HG03045 (cell line): ENCODE results near the gene VWA3B.
"Not testable (repeated sequence)": the region's sequence is repeated elsewhere in the genome, so short reads cannot be mapped to it uniquely, and the experiment has no call there.

Experiments used
- ATAC-seq: cut with Tn5 transposase; IDR thresholded peaks from one replicate; pipeline ENCODE4 v1.9.1; 2021; ENCODE audit warnings: mild to moderate bottlenecking, moderate library complexity; ENCODE audit not compliant: unreplicated experiment

Gene VWA3B

DNA sequence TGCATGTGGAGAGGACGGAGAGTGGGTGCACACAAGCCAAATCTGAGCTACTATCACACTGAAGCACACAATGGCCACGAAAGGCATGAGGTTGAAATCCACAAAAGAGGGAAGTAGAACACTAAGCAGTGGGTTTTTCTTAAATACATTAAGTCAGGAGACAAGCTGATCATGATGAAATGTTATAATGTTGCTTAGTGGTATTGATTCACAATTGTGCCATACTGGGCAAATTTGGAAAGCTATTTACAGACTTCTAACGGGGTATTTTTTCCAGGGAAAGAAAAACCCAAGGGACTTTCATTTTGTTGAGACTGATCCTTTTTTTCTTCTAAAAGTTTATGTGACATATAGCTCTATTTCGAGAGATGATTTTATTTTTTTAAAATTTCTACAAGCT lies 158.5 kb downstream of the VWA3B start:
- no peak for ATAC-seq

DNA sequence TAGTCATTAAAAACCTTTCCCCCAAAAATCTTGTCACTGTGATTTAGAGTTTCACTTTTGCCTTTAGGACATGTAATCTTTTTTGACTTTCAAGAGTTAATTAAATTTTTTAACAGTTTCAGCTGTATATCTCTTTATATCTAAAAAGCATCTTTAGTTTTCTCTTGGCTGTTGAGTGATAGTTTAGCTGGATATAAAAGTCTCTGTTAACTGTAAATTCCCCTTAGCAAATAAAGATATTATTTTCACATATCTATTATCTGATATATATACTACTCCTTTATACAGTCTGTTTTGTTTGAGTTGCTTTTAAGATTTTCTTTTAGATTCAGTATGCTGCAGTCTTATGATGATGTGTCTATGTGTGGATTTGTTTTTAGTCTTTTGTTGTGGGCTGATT lies 160.4 kb downstream of the VWA3B start:
- no peak for ATAC-seq

DNA sequence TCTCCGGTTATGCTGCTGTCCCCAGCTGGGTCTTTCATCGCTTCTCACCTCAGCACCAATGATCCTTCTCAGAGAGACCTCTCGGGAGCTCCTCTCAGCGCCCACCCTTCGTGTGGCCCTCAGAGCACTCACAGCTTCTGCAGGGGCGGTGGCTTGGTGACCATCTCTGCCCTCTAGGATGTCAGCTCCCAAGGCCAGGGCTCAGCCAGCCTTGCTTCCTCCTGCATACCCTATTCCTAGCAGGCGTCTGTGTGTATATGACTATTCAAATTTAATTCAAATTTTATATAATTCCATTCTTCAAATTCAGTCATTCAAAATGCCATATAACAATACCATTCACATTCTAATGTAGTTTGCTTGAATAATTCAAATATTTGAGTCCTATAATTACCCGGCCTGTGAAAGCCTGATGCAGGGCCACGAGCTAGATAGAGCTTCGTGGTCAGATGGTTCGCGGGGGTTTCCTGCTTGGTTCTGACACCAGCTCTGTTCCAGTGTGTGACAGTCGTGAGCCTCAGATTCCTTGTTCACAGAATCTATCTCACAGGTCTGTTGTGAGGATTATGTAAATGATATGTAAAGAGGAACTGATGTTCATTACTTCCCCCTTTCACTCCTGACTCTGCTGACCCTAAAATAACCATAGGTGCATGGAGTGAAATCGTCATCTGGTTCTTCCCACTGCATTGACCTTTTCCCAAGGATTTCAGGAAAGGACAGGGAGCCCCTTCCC lies 165.2 kb downstream of the VWA3B start:
- no peak for ATAC-seq

DNA sequence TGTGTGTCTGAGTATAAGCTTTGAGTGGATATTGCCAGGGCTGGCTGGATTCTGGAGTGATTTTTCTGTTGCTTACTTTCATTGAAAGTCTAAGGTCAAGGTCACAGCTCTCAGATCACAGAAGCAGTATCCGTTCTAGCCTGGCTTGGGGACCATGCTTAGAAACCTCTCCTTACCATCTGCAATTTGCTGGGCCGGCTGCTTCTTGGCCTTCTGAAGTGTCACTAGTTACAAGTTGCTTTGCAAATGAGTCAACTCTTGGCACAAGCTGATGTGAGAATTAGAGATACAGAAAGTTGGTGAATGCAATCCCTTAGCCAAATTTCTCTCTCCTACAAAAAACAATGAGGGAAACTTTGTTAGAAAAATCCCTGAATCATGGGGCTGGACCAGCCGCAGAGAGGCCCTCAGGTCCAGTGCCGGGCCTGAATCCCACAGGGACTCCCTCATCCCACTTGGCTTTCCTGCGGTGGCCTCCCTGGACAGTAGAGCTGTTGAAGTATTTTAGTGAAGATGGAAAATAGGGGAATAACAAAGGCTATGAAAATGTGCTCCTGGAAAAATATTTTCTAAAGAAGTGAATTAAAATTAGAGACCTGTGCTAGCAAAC lies 166.6 kb downstream of the VWA3B start:
- no peak for ATAC-seq

DNA sequence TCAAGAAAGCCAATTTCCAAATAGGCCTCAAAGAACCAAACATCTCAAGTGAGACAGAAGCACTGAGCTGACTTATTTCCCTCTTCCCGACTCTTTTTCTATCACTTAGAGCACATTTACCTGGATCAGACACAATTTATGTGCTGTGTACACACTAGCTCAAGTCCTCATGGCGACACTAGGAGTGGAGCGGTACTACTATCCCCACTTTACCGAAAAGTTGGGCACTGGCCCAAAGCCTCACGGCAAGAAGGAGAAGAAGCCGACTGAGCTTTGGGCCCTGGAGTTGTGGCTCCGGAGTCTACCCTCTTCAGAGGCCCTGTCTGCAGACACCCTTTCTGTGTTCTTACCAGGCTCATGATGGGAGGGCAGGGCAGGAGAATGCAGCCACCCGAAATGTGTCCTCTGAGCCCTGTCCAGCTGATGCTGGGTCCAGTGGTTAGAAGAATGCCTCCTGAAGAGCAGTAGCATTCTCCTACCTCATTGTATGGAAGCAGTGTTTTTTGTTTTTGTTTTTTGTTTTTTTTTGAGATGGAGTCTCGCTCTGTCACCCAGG lies 167.6 kb downstream of the VWA3B start:
- no peak for ATAC-seq

DNA sequence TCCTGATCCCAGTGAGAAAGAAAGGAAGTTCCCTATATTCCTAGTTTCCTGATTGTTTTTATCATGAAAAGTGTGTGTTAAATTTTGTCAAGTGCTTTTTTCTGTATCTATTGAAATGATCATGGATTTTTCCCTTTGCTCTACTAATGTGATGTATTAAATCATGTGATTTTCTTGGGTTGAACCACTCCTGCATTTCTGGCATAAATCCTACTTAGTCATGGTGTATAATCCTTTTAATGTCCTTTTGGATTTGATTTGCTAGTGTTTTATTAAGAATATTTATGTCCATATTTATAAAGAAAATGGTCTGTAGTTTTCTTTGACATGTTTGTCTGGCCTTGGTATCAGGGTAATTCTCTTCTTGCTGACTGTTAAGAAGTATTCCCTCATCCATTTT lies 171.9 kb downstream of the VWA3B start:
- ATAC-seq, result no peak

DNA sequence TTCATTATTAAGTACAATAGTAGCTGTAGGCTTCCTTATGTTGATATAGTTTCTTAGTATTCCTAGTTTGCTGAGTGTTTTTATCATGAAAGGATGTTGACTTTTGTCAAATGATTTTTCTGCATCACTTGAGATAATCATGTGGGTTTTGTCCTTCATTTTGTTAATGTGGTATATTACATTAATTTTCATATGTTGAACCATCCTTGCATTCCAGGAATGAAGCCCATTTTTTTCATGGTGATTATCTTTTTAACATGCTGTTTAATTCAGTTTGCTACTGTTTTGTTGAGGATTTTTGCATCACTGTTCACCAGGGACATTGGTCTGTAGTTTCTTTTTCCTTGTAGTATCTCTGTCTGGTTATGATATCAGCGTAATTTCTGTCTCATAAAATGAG lies 176.4 kb downstream of the VWA3B start:
- ATAC-seq, result no peak

DNA sequence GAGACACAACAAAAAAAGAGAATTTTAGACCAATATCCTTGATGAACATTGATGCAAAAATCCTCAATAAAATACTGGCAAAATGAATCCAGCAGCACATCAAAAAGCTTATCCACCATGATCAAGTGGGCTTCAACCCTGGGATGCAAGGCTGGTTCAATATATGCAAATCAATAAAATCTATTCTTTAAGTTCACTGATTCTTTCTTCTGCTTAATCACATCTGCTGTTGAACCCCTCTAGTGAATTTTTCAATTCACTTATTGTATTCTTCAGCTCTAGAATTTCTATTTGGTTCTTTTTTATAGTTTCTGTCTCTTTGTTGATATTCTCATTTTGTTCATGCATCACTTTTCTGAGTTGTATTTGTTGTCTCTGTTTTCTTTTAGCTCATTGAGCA lies 181.3 kb downstream of the VWA3B start:
- not testable (repeated sequence) for ATAC-seq

DNA sequence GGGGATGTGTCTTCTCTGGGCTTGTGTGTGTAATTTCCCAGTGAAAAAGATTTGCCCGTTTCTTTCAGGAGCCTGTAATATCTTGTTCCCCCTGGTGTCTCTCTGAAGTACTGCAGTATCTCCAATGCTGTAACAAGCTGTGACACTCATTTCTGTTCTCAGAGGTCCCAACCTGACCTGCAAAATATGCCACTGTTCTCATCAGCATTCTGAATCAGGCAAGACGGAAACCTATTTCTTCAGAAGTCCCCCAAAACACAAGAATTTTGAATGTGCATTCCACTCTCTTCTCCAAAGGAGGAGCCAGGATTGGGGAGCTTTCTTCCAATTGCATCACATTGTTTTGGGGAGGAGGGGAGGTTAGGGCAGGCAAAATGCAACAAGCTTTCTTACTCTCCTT lies 182.3 kb downstream of the VWA3B start:
- ATAC-seq, result no peak

DNA sequence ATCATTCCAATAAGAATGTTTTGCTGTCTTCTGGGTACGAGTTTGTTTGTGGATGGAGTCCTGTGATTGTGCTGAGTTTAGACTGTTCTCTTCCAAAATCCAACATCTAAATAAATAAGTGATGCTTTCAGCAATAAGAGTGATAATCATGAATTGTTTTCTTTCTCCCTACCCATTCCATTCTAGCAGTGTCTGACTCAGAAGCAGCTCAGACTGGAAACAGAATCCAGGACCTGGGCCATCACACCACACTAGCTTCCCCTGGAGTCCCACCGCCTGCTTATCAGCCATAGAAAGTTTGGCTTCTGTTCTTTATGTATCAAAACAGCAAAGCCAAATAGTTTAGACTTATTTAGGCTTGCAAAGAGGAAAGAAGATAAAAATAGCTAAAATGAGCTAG lies 182.9 kb downstream of the VWA3B start:
- ATAC-seq, result no peak

DNA sequence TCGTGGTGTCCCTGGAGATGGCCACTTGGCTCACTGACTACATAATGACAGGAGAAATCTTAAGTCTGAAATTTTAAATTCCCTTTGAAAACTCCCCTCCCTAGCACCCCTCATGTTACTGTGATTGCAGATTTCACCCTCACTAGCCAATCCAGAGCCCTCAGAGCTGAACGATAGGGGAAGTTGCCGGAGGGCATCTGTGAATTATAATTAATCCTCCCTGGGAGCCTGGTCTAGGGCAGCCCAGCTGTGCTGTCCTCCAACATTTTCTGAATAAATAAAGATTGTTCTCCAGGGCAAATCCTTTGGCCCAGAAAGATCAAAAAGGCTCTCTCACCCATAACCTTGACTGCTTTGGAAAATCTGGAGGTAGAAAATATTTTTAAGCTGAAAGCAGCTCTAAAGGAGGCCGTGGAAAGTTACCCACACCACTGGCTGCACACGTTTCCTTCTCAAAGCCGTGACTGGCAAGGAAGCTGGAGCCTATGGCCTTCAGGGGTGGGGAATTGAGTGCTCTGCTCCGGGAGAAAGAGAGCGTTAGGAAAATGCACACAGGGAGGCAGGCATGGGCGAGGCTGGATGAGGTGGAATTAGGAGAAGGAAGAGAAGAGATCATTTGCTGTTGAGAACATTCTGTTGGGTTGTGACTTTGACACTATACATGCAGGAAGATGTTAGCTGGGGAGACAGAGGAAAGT lies 190.3 kb downstream of the VWA3B start:
- ATAC-seq, result no peak

DNA sequence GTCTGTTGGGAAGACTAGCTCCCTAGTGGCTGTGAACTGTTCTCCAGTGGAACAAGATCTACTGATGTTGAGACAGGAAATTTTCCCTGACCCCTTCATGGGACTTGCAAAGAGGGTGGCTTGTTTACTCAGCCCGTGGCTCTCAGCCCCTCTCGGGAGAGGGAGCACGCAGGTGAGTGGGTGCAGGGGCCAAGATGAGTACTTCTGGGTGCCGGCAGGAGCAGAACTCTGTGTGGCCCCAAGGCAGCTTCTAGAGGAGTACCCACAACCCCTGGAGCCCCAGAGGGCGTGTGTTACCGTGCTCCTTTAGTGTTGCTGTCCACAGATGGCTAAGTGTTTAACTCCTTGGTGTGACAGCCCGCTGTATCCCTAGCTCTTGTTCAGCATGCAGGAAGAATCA lies 191.1 kb downstream of the VWA3B start:
- ATAC-seq, result no peak

DNA sequence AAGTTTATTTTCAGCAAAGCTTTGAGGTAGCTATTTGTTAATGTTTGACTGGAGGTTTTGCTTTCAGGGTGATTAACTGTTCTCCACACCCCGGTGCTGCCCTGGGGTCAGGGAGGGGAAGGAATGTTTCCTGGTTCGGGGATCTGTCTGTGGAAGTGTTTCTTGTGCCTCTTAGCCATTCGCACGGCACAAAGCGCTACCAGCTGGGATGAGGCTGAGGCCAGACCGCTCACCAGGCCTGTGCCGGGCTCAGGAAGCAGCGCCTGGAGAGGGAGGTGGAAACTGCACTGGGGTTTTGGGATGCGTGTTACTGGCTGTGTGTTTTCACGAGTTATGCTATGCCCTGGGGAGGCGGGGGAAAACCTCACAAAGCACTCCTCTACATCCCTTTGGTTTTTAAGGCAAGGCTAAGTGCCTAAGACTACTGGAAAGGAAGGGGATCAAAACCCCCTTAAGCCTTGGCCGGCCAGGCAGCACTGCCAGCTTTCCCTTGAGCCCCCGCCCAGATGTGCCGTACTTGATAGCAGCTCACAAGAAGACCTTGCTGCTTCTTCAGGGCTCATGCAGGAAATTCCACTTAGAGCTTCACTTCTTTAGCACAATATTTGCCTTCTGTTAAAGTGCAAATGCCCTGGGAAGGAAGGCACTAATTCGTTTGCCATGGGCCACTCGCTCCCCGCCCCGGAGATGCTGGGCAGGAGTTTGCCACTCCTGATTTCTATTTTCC lies 193.6 kb downstream of the VWA3B start:
- ATAC-seq, result no peak

DNA sequence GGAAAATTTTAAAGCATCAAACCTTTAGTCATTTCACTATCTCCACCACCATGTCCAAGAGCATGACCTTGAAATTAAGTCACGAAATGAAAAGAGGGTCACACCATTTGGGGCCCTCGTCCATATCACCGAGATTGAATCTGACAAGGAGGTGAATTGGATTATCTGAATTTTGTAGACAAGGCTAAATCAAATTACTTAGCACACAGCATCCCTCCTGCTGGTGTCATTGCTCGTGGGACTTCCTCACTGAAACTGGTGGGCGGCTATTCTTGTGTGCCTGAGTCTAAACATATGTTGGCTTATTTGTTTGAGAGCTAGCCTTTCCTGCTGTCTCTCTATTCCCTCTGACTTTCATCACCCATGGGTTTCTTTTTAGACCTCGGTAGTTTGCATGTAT lies 194.6 kb downstream of the VWA3B start:
- no peak for ATAC-seq

DNA sequence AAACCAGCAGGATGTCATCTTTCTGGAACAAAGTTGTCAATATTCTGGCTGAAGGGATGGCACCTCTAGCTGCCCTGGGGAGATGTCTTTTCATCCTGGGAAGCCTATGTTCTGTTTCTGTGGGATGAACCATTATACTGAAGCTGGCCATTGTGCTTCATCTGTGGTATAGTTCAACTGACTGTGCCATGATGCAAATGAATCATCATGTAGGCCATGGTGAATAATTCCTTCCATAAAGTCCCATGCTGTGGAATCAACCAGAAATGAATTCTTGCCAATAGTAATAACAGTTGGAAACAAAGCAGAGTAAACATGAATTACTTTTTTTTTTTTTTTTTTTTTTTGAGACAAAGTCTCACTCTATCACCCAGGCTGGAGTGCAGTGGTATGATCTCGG lies 195.1 kb downstream of the VWA3B start:
- no peak for ATAC-seq

DNA sequence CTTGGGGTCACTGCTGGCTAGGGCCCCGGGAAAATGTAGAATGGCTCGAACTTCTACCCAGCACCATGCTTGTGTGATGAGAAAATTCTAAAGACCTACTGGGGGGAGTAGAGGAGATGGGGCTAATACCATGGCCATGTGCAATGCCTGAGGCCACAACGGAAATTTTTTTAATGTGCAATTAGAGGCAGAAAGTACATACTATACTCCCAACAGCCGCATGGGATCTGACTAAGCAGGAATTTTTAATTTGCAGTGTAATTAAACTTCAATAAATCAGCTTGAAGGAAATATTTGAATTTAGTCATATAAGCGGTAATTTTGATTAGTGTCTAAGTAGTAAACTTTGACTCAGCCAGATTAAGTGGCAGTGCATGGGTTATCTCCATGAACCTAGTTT lies 206.1 kb downstream of the VWA3B start:
- ATAC-seq, result no peak

DNA sequence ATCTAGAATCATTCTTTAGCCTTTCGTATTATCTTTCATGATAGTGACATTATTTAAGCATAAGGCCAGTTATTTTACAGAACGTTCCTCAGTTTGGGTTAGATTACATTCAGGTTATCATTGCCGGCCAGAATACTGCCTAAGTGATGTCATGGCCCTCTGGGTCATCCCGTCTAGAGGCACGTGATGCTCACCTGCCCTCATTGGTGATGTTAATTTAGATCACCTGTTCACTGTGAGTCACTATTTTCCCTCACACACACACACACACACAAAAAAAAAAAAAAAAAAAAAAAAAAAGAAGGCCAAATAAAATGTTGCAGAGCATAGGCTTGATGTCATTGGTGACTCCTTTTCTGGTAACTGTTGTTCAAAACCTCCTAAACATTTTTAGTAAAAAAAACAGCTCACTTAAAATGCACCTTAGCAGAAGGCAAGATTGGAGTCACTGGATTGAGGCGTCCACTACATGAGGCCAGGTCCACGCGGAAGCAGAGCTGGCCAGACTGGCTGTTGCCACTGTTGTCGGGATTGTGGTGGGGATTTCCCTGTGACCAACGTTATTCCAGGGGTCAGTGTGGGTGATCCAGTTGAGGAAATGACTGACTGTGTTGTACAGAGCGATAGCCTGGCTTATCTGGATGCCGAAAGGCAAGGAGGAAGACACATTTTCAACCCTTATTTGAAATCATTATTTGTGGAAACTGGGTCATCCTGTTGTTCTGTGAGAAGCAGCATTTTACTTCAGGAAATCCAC lies 207.1 kb downstream of the VWA3B start:
- ATAC-seq, result no peak

DNA sequence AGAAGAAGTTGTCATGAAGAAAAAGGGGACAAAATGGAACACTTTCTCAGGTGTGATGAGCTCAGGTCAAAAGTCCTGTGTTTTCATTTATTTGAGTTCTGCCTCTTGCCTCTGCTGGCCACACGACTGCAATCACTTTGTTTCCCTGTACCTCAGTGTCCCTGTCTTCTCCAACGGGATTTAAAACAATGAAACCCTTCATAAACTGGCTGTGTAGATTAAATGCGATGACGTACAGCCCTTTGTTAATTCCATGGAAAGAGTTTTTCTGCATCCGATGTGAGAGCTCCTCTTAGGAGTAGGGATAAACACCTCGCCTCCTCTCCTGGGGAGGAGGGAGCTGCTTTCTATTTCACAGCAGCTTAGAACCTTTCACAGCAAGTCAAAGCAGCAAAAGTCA lies 207.7 kb downstream of the VWA3B start:
- ATAC-seq, result no peak

DNA sequence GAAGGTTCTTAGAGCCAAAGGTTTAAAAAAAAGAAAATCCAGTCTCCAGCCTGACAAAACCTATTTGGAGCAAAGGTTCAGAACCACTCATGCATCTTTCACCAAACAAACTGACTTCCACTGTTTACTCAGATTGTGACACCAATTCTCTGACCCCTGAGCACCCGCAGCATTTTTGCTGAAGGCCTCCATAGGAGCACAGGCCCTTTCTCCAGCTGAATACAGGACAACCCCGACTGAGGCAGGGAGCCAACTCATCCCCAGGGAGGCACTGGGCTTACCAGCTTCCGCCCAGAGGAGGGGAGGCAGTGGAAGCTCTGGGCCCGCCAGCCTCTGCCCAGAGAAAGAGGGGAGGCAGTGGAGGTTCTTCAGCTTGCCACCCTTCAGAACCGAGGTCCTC lies 208.3 kb downstream of the VWA3B start:
- no peak for ATAC-seq

DNA sequence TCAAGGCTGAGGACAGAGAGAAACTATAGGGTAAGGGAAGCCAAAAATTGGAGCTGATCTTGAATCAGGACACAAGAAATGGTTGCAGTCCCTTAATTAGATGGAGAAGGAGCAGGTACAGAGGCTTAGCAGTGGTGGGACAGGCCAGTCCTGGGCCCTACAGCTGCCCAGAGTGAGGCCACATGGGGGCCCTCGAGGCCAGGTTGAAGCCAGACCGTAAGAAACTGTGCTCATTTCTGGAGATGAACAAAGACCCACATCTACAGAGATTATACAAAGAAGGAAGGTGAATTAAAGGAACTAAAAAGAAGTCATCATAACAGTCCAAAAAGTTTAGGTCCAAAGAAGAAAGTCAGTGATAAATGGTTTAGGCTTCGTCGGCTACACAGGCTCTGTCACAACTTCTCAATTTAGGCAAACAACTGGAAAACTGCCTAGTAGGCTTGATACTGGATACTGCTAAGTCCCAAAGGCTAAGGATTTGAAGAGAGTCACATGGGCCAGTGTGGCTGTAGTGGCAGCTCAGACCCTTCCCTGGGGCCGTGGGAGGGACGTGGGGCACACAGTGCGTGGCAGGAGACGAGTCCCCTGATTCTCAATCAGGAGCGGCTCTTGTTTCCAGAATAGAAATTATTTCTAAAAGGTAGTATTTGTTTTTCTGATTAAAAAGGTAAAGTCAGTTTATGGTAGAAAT lies 208.9 kb downstream of the VWA3B start:
- ATAC-seq, result no peak
